HG03135 (cell line): ENCODE data around the gene MBNL1.
"Not testable (repeated sequence)": the region's sequence is repeated elsewhere in the genome, so short reads cannot be mapped to it uniquely, and the experiment has no call there.

Experiments used
- ATAC-seq: cut with Tn5 transposase; IDR thresholded peaks from one replicate; pipeline ENCODE4 v1.9.1; 2021; ENCODE audit warnings: mild to moderate bottlenecking, moderate library complexity; ENCODE audit not compliant: unreplicated experiment

MBNL1 gene

DNA sequence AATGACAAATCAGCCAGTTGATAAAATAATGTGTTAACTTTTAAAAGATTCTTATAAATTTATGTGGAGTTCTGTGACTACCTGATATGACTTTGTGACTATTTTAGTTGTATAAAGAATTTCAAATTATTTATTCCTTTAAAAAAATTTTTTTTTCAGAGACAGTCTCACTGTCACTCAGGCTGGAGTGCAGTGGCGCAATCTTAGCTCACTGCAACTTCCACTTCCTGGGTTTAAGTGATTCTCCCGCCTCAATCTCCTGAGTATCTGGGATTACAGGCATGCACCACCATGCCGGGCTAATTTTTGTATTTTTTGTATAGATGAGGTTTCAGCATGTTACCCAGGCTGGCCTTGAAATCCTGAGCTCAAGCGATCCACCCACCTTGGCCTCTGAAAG, 48.5 kb downstream of the MBNL1 start:
- no peak for ATAC-seq

DNA sequence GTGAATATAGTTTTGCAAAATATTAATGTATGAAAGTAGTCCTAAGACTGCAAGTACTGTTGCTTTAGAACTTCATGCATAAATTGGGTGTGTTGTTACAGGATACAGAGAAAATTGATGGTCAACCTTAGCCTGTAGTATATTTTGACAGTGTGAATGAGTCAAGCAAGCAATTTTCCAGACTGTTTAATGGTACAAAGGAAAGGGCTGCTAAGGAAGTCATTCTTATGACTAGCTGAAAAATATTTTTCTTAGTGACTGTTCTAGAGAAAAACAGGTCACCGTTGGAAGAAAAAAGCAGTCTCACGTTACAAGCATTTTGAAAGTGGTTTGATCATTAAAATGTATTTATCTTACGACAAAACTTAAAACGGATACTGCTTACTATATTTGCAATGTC, 49.2 kb downstream of the MBNL1 start:
- no peak for ATAC-seq

DNA sequence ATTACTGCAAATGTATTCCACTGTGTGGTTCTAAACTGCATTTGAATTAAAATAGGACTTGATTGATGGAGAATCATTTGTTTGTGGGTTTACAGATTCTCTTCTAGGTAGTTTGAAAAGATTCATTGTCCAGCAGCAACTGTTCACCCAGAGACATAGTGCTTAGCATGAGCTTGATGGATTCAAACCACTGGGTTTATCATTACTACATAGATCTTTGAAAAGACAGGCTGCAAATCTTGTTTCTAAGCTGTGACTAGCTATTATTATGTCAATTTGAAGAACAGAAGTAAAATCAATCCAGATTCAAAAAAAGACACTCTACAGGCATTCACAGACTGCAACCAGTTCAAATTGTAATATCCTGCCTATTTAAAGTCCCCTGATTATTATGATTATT, 49.8 kb downstream of the MBNL1 start:
- no peak for ATAC-seq

DNA sequence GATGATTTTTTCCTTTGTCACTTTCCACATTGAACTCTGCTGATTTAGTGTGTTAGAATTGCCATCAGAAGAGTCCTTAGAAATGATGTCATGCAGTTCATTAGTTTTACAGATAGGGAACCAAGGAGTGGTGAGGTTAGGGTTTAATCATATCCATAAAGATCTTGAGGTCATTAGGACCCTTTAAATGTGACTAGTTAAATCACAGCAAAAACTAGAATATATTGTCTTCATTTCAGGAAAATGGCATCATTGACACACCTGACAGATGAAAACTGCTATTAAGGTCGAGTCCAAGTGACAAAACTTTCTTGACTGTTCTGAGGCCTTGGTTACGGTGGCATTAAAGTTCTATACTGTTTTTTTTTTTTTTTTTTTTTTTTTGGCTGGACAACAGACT, 50.5 kb downstream of the MBNL1 start:
- no peak for ATAC-seq

DNA sequence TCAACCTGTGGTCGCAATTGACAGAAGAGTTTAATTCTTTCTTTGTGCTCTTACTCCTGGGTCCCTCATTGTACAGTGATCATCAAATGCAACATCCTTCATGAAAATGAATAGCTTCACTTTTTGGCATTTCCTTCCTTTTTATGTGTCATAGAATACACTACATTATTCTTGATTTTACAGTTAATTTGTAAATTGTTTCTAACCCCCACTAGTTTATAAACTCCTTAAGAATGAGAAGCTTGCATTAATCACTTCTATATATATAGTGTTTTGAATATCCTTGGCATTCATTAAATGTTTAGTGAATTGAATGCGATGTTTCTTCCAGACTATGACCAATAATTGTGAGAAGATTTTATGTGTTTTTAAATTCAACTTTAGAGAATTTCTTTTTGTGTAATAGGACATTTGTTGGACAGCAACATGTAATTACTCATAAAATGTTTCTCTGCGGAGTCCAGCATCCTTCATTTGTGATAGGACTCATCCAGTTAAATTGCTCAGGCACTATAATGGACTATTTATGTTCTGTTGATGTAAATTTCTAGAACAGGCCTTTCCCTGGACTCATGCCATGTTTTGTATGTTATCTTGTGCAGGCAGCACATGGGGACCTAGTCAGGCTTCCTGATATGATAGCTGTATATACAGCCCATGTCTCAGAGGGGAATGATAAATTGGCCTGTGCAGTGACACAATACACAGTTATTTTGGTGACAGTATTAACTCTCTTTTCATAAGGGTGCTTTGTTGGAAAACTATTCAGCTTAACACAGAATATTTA, 51.3 kb downstream of the MBNL1 start:
- no peak for ATAC-seq

DNA sequence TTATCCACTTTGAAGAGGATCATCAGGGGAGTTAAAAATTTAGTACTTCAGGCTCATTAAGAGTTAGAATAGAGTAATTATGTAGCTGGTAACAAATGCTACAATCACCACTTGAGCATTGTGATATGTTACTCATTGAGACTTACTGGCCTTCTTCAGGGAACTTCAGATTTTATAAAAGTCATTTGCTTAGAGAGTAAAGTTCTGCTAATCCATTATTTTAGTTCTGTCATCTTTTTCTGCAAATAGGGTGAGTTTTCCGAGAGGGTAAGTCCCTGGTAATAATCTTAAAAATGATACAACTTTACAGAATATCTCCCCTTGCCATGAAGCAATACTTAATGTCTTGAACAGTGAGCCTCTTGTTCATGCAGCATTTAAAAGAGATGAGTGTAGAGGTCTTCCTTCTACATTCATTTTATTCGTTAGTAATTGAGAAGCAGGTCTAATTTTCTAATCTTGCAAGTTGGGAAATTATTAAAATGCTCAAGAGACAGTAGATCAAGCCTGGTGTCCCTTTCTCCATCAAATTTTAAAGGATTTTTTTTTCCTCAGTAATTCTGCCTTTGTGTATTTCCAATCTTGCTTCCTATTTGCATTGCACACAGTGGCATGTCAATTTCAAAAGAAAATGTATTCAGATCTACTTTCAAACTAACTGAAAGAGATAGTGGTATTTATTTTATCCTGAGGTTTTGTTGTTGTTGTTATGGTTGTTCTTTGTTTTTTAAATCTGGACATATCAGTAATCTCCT, 52.6 kb downstream of the MBNL1 start:
- no peak for ATAC-seq

DNA sequence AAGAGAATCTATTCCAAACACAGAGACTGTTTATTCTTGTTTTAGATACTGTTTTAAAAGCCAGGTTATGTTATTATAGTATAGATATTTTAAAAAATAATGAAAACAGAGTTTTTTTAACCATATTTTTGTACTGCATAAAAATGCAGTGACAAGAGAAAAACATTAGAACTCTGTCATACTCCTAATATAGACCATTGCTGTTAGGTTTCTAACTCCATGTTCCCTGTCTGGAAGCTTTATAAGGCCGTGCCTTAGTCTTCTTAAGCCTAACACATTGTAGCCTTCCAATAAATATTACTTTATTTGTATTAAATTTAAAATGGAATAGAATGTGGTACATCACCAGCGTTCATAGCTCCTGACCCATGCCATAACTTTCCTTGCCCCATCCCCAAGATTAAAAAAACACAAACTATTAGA, 53.2 kb downstream of the MBNL1 start:
- ATAC-seq, result no peak

DNA sequence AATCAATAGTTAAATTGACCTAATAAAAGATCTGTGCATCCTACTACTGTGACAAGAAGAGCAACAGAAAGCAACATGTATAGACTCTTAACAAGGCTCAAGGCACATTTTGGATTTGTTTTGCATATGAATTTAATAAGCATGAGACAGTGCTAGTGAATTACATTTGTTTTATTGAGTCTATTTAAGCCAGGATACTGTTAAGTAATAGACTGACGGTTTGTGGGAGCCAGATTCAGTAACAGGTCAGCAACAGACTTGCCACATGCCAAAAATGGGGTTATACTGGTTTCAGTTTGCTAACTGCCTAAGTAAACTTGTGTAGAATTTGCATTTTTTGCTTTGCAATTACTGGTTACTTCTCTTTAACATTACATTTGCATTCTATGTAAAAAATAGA, 54.0 kb downstream of the MBNL1 start:
- ATAC-seq, result peak; percentile 53

DNA sequence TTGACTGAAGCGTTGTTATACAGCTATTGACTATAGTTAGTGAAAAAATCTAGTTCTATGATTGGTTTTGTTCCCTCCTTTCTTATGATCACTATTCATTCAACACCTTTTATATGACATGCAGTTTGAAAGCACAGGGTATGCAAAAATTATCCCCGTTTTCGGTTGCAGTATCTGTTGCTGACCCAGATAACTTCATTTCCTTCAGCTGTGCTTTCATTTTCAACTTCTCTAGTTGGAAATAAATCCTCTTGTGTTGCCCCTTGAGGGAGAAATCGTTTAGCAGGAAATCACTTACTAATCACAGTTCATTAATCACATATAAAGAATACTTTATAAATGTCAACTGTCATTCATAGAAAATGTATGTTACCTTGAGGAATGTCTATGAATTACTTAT, 55.1 kb downstream of the MBNL1 start:
- ATAC-seq, result peak; percentile 87

DNA sequence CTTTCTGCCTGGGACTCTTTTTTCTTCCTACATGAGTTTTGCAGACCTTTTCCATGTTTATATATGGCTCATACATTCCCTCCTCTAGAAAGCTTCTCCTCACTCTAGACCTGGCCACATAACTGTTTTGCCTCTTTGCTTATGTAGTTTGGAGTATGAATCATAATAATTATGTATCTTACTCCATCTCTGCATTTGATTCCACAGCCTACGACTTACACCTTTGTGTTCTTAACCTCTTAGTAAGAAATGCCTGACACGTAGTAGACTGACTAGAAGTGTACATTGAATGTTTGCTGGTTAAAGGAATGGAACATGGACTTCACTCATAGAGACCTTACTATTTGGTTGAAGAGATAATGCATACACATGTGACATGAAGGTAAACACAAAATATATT, 56.4 kb downstream of the MBNL1 start:
- no peak for ATAC-seq

DNA sequence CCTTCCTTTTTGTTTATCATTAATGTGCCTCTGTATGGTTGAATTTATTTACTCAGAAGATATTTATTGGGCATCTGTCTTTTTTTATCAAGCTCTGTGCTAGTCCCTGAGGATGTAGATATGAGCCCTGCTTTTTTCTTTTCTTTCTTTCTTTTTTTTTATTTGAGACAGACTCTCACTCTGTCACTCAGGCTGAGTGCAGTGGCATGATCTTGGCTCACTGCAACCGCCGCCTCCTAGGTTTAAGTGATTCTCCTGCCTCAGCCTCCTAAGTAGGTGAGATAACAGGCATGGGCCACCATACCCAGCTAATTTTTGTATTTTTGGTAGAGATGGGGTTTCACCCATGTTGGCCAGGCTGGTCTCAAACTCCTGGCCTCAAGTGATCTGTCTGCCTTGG, 58.5 kb downstream of the MBNL1 start:
- no peak for ATAC-seq

DNA sequence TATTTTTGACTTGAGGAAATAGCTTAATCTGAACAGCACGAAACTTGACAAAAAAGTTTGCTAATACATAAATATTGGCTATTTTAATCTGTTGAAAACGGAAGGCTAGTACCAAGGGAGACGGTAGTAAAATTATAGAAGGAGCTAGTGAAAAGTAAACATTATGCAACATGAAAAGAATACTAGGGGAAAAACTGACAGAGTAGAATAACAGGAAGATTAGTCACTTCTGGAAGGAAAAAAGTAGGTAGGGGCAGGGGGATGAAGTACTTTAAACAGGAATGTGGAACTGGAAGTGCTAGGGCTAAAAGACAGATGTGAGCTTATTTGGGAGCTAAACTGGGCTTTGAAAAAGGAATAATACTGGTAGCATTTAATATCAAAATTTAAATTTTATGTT, 60.1 kb downstream of the MBNL1 start:
- no peak for ATAC-seq

DNA sequence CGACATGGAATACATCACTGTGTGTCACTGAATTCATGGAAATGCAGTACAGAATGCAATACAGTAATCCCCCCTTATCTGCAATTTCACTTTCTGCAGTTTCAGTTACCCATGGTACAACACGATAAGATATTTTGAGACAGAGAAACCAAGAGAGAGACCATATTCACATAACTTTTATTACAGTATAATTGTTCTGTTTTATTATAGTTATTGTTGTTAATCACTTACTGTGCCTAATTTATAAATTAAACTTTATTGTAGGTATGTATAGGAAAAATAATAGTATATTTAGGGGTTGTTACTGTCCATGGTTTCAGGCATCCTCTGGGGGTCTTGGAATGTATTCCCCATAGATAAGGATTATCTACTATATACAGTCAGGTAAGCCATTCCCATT, 61.8 kb downstream of the MBNL1 start:
- no peak for ATAC-seq

DNA sequence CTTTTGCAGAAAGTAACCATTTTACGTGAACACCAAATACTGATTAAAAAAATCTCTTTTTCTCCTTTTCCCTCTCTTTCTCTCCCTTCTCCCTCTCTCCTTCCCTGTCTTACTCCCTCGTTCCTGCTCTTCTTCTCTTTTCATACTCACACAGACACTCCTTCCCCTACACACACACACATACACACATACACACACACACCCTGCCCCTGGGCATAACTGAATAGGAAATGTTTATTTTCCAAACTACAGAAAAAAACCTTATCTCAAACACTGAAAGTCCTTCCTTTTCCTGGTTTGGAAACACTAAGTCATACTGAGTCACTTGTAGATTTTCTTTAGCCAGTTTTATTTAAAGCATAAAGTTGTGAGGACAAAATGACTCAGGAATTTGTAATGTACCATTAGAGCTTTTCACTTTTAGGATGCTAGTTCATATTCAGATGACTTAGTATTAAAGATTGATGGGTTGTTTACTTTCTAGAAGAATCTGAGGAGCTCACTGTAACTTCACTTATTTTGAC, 62.4 kb downstream of the MBNL1 start:
- no peak for ATAC-seq

DNA sequence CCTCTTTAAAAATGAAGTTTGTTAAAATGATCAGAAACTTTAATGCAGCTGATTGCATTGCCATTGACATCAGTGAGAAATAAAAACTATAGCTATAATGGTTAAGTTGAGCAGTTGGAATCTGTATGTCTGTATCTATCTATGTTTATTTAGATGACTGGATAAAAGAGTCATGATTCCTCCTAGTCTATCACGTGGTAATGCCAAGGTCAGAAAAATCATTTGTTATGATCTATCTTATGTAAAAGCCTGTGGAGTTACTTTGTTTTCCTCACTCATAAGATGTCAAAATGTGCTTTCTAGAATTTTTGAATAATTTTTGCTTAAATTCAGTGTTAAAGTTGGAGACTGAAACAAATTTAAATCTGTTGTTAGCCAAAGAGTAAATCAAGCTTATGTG, 63.3 kb downstream of the MBNL1 start:
- ATAC-seq, result no peak

DNA sequence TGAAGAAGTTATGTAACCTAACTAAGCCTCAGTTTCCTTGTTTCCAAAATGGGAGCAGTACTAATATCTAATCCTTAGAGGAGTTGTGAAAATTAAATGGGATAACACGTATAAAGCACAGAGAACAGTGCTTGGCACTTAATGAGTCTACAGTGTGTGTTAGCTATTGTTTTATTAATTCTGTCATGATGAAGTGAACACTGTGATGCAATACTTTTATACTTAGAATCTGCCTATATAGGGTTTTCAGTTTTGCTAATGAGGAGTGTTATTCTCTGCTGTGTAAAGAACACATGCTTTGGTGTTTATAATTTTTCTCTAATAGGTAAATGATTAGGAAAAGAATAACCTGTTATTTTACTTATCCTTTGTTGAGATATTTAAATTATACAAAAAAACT, 65.2 kb downstream of the MBNL1 start:
- no peak for ATAC-seq

DNA sequence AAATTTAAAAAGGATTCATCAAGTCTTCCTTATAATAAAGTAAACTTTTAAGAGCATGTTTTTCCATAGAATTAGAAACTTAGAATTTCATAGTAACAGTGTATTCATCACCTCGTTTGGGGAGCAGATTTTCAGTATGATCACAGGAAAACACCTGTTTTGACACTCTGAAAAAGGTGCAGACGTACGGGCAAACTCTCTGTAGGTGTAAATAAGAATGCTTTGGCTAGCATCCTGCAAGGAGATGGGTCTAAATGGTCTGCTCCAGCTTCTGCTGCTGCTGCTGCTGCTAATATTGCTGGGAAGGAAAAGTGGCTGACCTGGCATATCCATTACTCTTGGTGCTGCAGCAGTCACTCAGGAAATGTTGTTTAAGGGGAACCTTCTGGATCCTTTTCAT, 66.0 kb downstream of the MBNL1 start:
- no peak for ATAC-seq

DNA sequence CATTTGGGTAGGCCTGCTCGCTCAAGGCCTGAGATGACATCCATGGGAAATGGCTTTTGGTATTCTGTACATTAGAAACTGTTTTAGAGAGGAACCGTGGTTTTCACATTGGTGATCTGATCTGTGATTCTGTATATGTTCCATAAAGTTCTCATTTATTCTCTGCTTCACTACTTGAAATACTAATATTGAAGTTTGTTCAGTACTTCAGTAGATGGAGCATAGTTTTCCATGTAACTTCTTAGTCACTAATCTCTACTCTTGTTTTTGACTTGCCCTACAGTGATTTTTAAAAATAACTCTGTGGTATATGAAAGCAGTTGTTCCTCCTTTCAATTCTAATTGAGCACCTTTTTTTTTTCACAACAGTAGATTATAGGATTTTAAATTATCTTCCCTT, 66.5 kb downstream of the MBNL1 start:
- no peak for ATAC-seq

DNA sequence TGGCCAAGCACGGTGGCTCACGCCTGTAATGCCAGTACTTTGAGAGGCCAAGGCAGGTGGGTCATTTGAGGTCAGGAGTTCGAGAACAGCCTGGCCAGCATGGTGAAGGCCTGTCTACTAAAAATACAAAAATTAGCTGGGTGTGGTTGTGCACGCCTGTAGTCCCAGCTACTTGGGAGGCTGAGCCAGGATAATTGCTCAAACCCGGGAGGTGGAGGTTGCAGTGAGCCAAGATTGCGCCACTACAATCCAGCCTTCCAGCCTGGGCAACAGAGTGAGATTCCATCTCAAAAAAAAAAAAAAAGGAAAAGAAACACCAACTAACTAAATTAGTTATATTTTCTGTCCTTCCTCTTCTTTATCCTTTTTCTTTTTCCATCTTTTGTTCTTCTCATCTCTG, 68.6 kb downstream of the MBNL1 start:
- ATAC-seq, result not testable (repeated sequence)

DNA sequence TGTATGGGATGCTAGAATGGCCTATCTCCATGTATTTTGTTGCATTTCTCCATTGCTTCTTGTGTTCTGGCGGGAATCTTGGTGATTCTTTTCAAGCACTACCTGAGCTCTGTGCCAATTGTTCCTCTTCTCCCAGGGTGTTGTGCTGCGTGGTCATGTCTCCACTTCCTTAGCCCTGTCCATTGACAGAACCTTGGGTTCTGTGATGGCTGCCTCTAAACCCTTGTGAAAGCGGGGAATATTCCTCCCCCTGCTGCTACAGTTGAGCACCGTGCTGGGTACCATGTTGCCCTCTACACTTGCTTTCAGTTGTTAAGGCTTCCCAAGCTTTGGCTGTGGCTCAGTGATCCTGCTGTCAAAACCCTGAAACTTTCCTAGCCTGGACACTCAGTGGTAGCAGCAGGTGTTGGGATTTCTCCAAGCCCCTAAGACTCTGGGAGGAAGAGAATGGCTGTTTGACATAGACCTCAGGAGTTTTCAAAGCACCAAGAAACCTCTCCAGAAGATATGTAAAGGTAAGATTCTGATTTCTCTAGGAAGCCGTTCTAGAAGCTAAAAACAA, 69.5 kb downstream of the MBNL1 start:
- ATAC-seq, result no peak

DNA sequence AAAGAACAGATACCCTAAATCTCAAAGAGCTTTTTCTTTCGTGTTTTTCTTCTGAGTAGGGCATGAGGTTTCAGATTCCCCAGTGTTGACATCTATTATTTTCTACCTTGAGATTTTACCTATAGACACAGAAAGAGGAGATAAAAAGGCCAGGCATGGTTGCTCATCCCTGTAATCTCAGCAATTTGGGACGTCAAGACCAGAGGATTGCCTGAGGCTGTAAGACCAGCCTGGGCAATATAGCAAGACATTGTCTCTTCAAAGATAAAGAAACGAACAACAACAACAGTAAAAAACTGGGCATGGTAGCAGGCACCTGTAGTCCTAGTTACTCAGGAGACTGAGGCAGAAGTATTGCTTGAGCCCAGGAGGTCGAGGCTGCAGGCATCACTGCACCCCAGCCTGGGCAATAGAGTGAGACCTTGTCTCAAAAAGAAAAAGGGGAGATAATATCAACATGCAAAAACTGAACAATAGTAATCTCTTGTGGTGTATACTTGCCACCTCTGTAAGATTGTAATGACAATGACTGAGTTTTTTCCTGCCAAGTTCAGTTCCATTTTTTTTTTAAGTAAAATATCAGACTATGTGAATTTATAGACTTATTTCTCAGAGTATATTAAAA, 71.3 kb downstream of the MBNL1 start:
- no peak for ATAC-seq

DNA sequence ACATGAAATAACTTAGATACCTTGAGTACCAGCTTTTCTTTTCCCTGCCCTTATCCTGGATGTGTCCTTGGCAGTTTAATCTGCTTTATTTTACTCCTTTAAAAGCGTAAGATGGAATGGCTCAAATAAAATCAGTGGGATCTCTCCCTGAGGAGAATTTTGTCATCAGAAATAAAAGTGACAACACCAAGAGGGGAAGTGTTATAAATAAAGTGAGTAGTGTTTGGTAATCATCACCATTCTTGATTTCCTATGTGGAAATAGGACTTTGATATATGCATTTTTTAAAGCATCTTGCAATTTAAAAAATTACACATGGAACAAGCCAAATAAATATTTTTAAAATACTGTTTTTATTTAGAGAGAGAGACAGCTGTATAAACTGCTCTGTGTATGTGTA, 76.5 kb downstream of the MBNL1 start:
- no peak for ATAC-seq
